ENCODE measurements around the gene OOSP1. TPM values are rescaled to one million over a fixed set of nuclear protein-coding genes. Genes with fewer than 3 reads are reported as not detected.

The OOSP1 gene
- total and polyA plus RNA-seq, 2 donors (not counting 3 experiments of a cell fraction or from before 2014, with no cell fraction given) = 0.11 TPM; not detected in 1

DNA sequence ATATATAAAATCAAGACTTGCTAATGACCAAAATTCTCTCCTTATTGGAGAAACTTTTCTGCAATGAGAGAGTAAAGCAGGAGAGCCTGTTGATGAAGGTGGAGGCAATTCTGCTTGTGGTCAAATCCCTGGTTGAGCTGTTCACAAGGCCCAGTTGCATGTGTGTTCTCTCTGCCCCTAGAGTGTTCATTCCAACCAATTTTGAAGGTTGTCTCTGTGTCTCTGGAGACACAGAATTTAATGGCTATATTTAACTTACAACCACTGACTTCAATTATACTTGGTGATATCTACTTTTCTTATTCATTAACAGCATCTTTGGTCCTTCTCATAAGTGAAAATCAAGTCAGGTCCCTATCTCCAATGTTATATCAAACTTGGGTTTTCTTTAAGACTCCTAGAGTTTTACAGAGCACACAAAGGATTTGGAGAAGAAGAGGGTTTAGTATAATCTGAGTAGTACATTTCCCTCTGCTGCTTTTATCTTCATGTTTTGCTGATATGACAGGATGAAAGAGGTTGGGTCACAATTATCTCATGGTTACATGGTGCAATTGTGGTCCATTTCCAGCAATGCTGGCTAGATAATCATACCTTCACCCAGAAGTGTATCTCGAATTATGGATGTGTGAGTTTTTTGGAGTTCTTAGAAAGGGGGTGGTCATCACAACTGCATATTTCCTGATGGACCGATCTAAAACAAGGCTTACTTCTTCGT lies 29.6 kb downstream of the OOSP1 start:
- intact Hi-C loops (cut with micrococcal nuclease) = no loop called here
- CTCF ChIA-PET = no interaction called here
- TF ChIP-seq, protein P1, sequence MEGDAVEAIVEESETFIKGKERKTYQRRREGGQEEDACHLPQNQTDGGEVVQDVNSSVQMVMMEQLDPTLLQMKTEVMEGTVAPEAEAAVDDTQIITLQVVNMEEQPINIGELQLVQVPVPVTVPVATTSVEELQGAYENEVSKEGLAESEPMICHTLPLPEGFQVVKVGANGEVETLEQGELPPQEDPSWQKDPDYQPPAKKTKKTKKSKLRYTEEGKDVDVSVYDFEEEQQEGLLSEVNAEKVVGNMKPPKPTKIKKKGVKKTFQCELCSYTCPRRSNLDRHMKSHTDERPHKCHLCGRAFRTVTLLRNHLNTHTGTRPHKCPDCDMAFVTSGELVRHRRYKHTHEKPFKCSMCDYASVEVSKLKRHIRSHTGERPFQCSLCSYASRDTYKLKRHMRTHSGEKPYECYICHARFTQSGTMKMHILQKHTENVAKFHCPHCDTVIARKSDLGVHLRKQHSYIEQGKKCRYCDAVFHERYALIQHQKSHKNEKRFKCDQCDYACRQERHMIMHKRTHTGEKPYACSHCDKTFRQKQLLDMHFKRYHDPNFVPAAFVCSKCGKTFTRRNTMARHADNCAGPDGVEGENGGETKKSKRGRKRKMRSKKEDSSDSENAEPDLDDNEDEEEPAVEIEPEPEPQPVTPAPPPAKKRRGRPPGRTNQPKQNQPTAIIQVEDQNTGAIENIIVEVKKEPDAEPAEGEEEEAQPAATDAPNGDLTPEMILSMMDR (IDR thresholded peaks at IDR 0.05; ENCODE audit: extremely low read depth in 1 of 2, insufficient read depth in 1 of 2, low read depth in 1 of 2, low read length in 2 of 2) = no peak
- TF ChIP-seq POLR2AphosphoS5 (IDR thresholded peaks at IDR 0.05; ENCODE audit: insufficient read depth, low read depth, low read length) (no peak), EZH2 (IDR thresholded peaks at IDR 0.05; ENCODE audit: borderline replicate concordance, low read depth, low read length, severe bottlenecking) (no peak), POLR2A (IDR thresholded peaks at IDR 0.05; ENCODE audit: low read depth, low read length) (no peak), GATA2 (IDR thresholded peaks at IDR 0.05; ENCODE audit: insufficient read depth, insufficient read length, low read depth, low read length) (no peak), FOS (IDR thresholded peaks at IDR 0.05; ENCODE audit: borderline replicate concordance, insufficient read depth, low read length) (no peak), MYC (IDR thresholded peaks at IDR 0.05; ENCODE audit: low read depth, low read length) (no peak)
- dilution Hi-C loops (cut with MboI; ENCODE audit: extremely low pct_ligation_motif_present, low sequenced_read_pairs) = no loop called here
- Histone ChIP-seq H3K9ac (replicated peaks; ENCODE audit: extremely low read depth, insufficient read depth, low read length) (no peak overlapping the region), H3K9me3 (replicated peaks; ENCODE audit: control insufficient read depth, insufficient read depth, low read length) (no peaks in the 10 kb centered on the region), H3K27ac (ENCODE audit: insufficient read depth, low read depth, low read length) (no peak overlapping the region), H3K4me2 (ENCODE audit: insufficient read depth, low read length) (no peak overlapping the region), H3K36me3 (ENCODE audit: control insufficient read depth in 2 of 2, extremely low read depth in 1 of 2, insufficient read depth in 2 of 2, low read length in 2 of 2) (no peaks in the 10 kb centered on the region), H4K20me1 (replicated peaks; ENCODE audit: control insufficient read depth, extremely low read depth, insufficient read depth, low read length) (no peaks in the 10 kb centered on the region), H3K27me3 (ENCODE audit: control insufficient read depth in 2 of 2, insufficient read depth in 2 of 2, low read length in 2 of 2) (peaks cover 2 to 6% of the 10 kb centered on the region in 2 experiments), H3K79me2 (ENCODE audit: control insufficient read depth, insufficient read depth, low read length) (no peaks in the 10 kb centered on the region), H3K4me1 (ENCODE audit: control insufficient read depth, extremely low read depth, insufficient read depth, low read length) (no peaks in the 10 kb centered on the region), H3K4me3 (replicated peaks in 1 of 3; ENCODE audit: insufficient read depth in 1 of 3, low read depth in 1 of 3, low read length in 3 of 3) (no peak overlapping the region), H2AFZ (ENCODE audit: low read depth, low read length) (no peak overlapping the region), H3K9me1 (replicated peaks; ENCODE audit: control insufficient read depth, extremely low read depth, insufficient read depth, low read length) (no peaks in the 10 kb centered on the region)
- no TSS peak for BruUV-seq (replicated peaks)
- FAIRE-seq (no peak), DNase-seq (ENCODE audit: low read depth, low spot score) (no peak)
- POLR2A ChIA-PET = no interaction called here

Data from endothelial cell of umbilical vein (primary cell).